Astrocyte (in vitro differentiated cells and primary cell): Measurements from ENCODE around the gene CYP27B1. TPM values are rescaled to one million over a fixed set of nuclear protein-coding genes. Genes with fewer than 3 reads are reported as not detected.

Source experiments
- DNase-seq: peaks from one replicate; pipeline ENCODE4 v3.0.0-alpha.2; 2010; ENCODE audit warnings: low read depth
- FAIRE-seq: peaks from 2 replicates; lab custom pipeline; 2011; peaks lifted over from hg19 to GRCh38; lab: Jason Lieb, UNC
- H2AFZ ChIP-seq: 2 replicates; pipeline ENCODE4 v1.6.0; 2012; ENCODE audit warnings: low read depth, low read length, inconsistent platforms
- H3K27ac ChIP-seq: 2 replicates; pipeline ENCODE4 v1.5.1; 2011; ENCODE audit warnings: low read depth, low read length, inconsistent platforms
- H3K27me3 ChIP-seq: 2 replicates; pipeline ENCODE4 v1.6.0; 2011; ENCODE audit warnings: low read length, inconsistent platforms; ENCODE audit not compliant: insufficient read depth
- H3K36me3 ChIP-seq: 2 replicates; pipeline ENCODE4 v1.5.1; 2011; ENCODE audit warnings: low read length, inconsistent platforms; ENCODE audit not compliant: insufficient read depth
- H3K4me1 ChIP-seq: 2 replicates; pipeline ENCODE4 v1.5.1; 2011; ENCODE audit warnings: low read length, inconsistent platforms; ENCODE audit not compliant: insufficient read depth
- H3K4me2 ChIP-seq: 2 replicates; pipeline ENCODE4 v1.6.0; 2012; ENCODE audit warnings: low read length, inconsistent platforms
- H3K4me3 ChIP-seq: 2 replicates; pipeline ENCODE4 v1.5.1; 2011; ENCODE audit warnings: low read depth, mild to moderate bottlenecking, low read length, inconsistent platforms; ENCODE audit not compliant: insufficient read depth
- H3K79me2 ChIP-seq: 2 replicates; pipeline ENCODE4 v1.6.0; 2012; ENCODE audit warnings: mild to moderate bottlenecking, low read length, inconsistent platforms; ENCODE audit not compliant: insufficient read depth
- H3K9ac ChIP-seq: 2 replicates; pipeline ENCODE4 v1.6.0; 2012; ENCODE audit warnings: mild to moderate bottlenecking, low read length, inconsistent platforms
- H3K9me3 ChIP-seq: 2 replicates; pipeline ENCODE4 v1.5.1; 2012; ENCODE audit warnings: low read depth, mild to moderate bottlenecking, low read length, inconsistent platforms; ENCODE audit not compliant: insufficient read depth
- H4K20me1 ChIP-seq: 2 replicates; pipeline ENCODE4 v1.6.0; 2012; ENCODE audit warnings: low read length, inconsistent platforms; ENCODE audit not compliant: insufficient read depth
- H3K27ac Mint-ChIP-seq: one replicate; pipeline ENCODE4 v1.8.0; 2021; ENCODE audit warnings: mild to moderate bottlenecking, mixed read lengths; ENCODE audit not compliant: unreplicated experiment
- H3K27me3 Mint-ChIP-seq: one replicate; pipeline ENCODE4 v1.8.0; 2021; ENCODE audit warnings: low read depth, mixed read lengths; ENCODE audit not compliant: unreplicated experiment
- H3K36me3 Mint-ChIP-seq: one replicate; pipeline ENCODE4 v1.8.0; 2021; ENCODE audit warnings: low read depth, mixed read lengths; ENCODE audit not compliant: unreplicated experiment
- H3K4me1 Mint-ChIP-seq: one replicate; pipeline ENCODE4 v1.8.0; 2021; ENCODE audit warnings: low read depth, mixed read lengths; ENCODE audit not compliant: unreplicated experiment
- H3K4me3 Mint-ChIP-seq: one replicate; pipeline ENCODE4 v1.8.0; 2021; ENCODE audit warnings: mild to moderate bottlenecking, moderate library complexity, mixed read lengths; ENCODE audit not compliant: unreplicated experiment
- H3K9me3 Mint-ChIP-seq: one replicate; pipeline ENCODE4 v1.8.0; 2021; ENCODE audit warnings: mild to moderate bottlenecking, mixed read lengths; ENCODE audit not compliant: unreplicated experiment
- EZH2 ChIP-seq: IDR thresholded peaks from 2 replicates; pipeline ENCODE4 v1.6.1; 2012; ENCODE audit warnings: mild to moderate bottlenecking, low read length, inconsistent platforms; ENCODE audit not compliant: insufficient read depth
- total RNA-seq: library from RNA; stranded (reverse); gene quantifications from 2 replicates; pipeline ENCODE4 v1.2.1, GENCODE V29; 2021
- TF ChIP-seq, protein P1 (sequence below): IDR thresholded peaks from 2 replicates; pipeline ENCODE4 v1.5.1; 2011; ENCODE audit warnings: low read depth, mild to moderate bottlenecking, inconsistent platforms, low read length, moderate library complexity; ENCODE audit not compliant: insufficient read depth

The CYP27B1 gene
- total RNA-seq, 1 donor from 2014 or later, result 1.5 TPM

GRCh38 chr12:57756406-57757341 is 10.2 kb downstream of the CYP27B1 start:
- FAIRE-seq (no peak), DNase-seq (no peak)
- Mint-ChIP-seq H3K9me3 (no peaks in the 10 kb centered on the region), H3K27me3 (peaks cover 4% of the 10 kb centered on the region), H3K4me1 (peaks cover 19% of the 10 kb centered on the region), H3K36me3 (peaks cover 16% of the 10 kb centered on the region), H3K4me3 (peak overlapping the region; percentile 76), H3K27ac (peak overlapping the region; percentile 20)
- H3K4me2 ChIP-seq, result peak overlapping the region; percentile 82
- H2AFZ ChIP-seq, result no peak overlapping the region
- H3K36me3 ChIP-seq, result no peaks in the 10 kb centered on the region
- no peak for TF ChIP-seq EZH2
- TF ChIP-seq, protein P1, sequence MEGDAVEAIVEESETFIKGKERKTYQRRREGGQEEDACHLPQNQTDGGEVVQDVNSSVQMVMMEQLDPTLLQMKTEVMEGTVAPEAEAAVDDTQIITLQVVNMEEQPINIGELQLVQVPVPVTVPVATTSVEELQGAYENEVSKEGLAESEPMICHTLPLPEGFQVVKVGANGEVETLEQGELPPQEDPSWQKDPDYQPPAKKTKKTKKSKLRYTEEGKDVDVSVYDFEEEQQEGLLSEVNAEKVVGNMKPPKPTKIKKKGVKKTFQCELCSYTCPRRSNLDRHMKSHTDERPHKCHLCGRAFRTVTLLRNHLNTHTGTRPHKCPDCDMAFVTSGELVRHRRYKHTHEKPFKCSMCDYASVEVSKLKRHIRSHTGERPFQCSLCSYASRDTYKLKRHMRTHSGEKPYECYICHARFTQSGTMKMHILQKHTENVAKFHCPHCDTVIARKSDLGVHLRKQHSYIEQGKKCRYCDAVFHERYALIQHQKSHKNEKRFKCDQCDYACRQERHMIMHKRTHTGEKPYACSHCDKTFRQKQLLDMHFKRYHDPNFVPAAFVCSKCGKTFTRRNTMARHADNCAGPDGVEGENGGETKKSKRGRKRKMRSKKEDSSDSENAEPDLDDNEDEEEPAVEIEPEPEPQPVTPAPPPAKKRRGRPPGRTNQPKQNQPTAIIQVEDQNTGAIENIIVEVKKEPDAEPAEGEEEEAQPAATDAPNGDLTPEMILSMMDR, result peak; percentile 39
- peaks cover 13% of the 10 kb centered on the region for H4K20me1 ChIP-seq
- no peak overlapping the region for H3K9ac ChIP-seq
- H3K4me3 ChIP-seq, result no peak overlapping the region
- H3K9me3 ChIP-seq, result no peaks in the 10 kb centered on the region
- no peak overlapping the region for H3K27ac ChIP-seq
- peaks cover 9% of the 10 kb centered on the region for H3K4me1 ChIP-seq
- H3K27me3 ChIP-seq, result peaks cover 11% of the 10 kb centered on the region
- peaks cover 5% of the 10 kb centered on the region for H3K79me2 ChIP-seq

- peak overlapping the region; percentile 76 for H3K4me3 Mint-ChIP-seq
- peaks cover 4% of the 10 kb centered on the region for H3K27me3 Mint-ChIP-seq
- no peak overlapping the region for H2AFZ ChIP-seq
- H3K9me3 Mint-ChIP-seq, result no peaks in the 10 kb centered on the region
- H3K9ac ChIP-seq, result peak overlapping the region; percentile 41
- peaks cover 23% of the 10 kb centered on the region for H3K4me1 Mint-ChIP-seq
- H3K27ac ChIP-seq, result no peak overlapping the region
- no peaks in the 10 kb centered on the region for H3K9me3 ChIP-seq
- H3K4me2 ChIP-seq, result peak overlapping the region; percentile 82
- peak overlapping the region; percentile 20 for H3K27ac Mint-ChIP-seq
- TF ChIP-seq, protein P1, result no peak
- TF ChIP-seq EZH2, result peak; percentile 92
- peaks cover 11% of the 10 kb centered on the region for H3K27me3 ChIP-seq
- H3K4me1 ChIP-seq, result peaks cover 18% of the 10 kb centered on the region
- H3K36me3 ChIP-seq, result peaks cover 3% of the 10 kb centered on the region
- FAIRE-seq (no peak), DNase-seq (no peak)
- peak overlapping the region; percentile 45 for H3K4me3 ChIP-seq
- H4K20me1 ChIP-seq, result peaks cover 21% of the 10 kb centered on the region
- H3K79me2 ChIP-seq, result peaks cover 15% of the 10 kb centered on the region
- peaks cover 17% of the 10 kb centered on the region for H3K36me3 Mint-ChIP-seq
Measured at GRCh38 chr12:57755454-57756372, 11.2 kb downstream of the CYP27B1 start.
